Liver (tissue), 9 donors: Measurements from ENCODE around the gene ATXN10. TPM values are rescaled to one million over a fixed set of nuclear protein-coding genes. Genes with fewer than 3 reads are reported as not detected.

Experiments
- DNase-seq: peaks from one replicate; pipeline ENCODE4 v3.0.0-alpha.2; 2017; ENCODE audit warnings: low spot score
- H3K27ac ChIP-seq, 2 donors: one replicate each; pipeline ENCODE4 v1.7.0; 2013; ENCODE audit warnings: inconsistent platforms in 2 of 2, low read length in 2 of 2, control low read depth in 1 of 2, low read depth in 1 of 2, mild to moderate bottlenecking in 1 of 2
- H3K27me3 ChIP-seq, 4 donors: one replicate each; pipeline versions ENCODE4 v1.6.1 to v1.7.0; 2013; ENCODE audit warnings: low read length in 3 of 4, inconsistent platforms in 1 of 4, mild to moderate bottlenecking in 1 of 4, moderate library complexity in 1 of 4; ENCODE audit not compliant: control insufficient read depth in 4 of 4, insufficient read depth in 4 of 4
- H3K36me3 ChIP-seq, 4 donors: one replicate each; pipeline versions ENCODE4 v1.6.1 to v1.7.0; 2013; ENCODE audit warnings: low read length in 3 of 4, mild to moderate bottlenecking in 3 of 4, low read depth in 1 of 4, moderate library complexity in 1 of 4; ENCODE audit not compliant: control insufficient read depth in 4 of 4, insufficient read depth in 3 of 4
- H3K4me1 ChIP-seq, 4 donors: one replicate each; pipeline versions ENCODE4 v1.6.1 to v1.7.0; 2013; ENCODE audit warnings: low read length in 3 of 4, mild to moderate bottlenecking in 3 of 4, moderate library complexity in 1 of 4; ENCODE audit not compliant: control insufficient read depth in 4 of 4, insufficient read depth in 4 of 4
- H3K4me3 ChIP-seq, 3 donors: one replicate each; pipeline versions ENCODE4 v1.6.1 to v1.7.0; 2013; ENCODE audit warnings: low read length in 3 of 3, control low read depth in 1 of 3, low read depth in 1 of 3, mild to moderate bottlenecking in 1 of 3
- H3K9ac ChIP-seq, 2 donors: one replicate each; pipeline ENCODE4 v1.7.0; 2013; ENCODE audit warnings: low read length in 2 of 2, mild to moderate bottlenecking in 2 of 2, moderate library complexity in 2 of 2, control low read depth in 1 of 2, low read depth in 1 of 2
- H3K9me3 ChIP-seq, 4 donors: one replicate each; pipeline versions ENCODE4 v1.6.1 to v1.7.0; 2013; ENCODE audit warnings: low read length in 3 of 4; ENCODE audit not compliant: control insufficient read depth in 4 of 4
- EGR1 ChIP-seq, 2 donors: IDR thresholded peaks; 2 replicates each; pipeline ENCODE4 v1.6.1; 2016 to 2018; ENCODE audit warnings: antibody characterized with exemption in 2 of 2, low read depth in 2 of 2
- HNF4A ChIP-seq, 2 donors: conservative IDR thresholded peaks; 2 replicates each; pipeline ENCODE4 v1.6.1; 2016; ENCODE audit warnings: antibody characterized with exemption in 2 of 2, mild to moderate bottlenecking in 2 of 2
- JUND ChIP-seq, 2 donors: IDR thresholded peaks; 2 replicates each; pipeline ENCODE4 v1.6.1; 2016; ENCODE audit warnings: antibody characterized with exemption in 2 of 2
- NR2F2 ChIP-seq: IDR thresholded peaks from 2 replicates; pipeline ENCODE4 v1.6.1; 2016; ENCODE audit warnings: antibody characterized with exemption
- SP1 ChIP-seq: IDR thresholded peaks from 2 replicates; pipeline ENCODE4 v1.6.1; 2018; ENCODE audit warnings: antibody characterized with exemption, mild to moderate bottlenecking
- TAF1 ChIP-seq: conservative IDR thresholded peaks from 2 replicates; pipeline ENCODE4 v1.6.1; 2016; ENCODE audit warnings: antibody characterized with exemption, mild to moderate bottlenecking
- YY1 ChIP-seq: IDR thresholded peaks from 2 replicates; pipeline ENCODE4 v1.6.1; 2016; ENCODE audit warnings: antibody characterized with exemption, mild to moderate bottlenecking
- WGBS: extraction: QIAGEN DNeasy Blood & Tissue Kit; methylation state at CpG from one replicate; pipeline ENCODE4 v1.1.7; 2013; 5-methylcytosine and 5-hydroxymethylcytosine counted together
- polyA plus RNA-seq, 2 donors: library from polyadenylated mRNA; stranded (reverse) in 1 of 2; unstranded in 1 of 2; fragments of 200-250 nt in 1 of 2; fragments of >200 nt in 1 of 2; fragmentation: Nextera tagmentation in 1 of 2; extraction: Ambion mirVana in 1 of 2; gene quantifications; one replicate each; pipeline versions ENCODE4 v1.2.1 to v1.2.3, GENCODE V29; 2013 to 2015
- total RNA-seq, 2 donors: library from RNA; depleted of rRNA; stranded (reverse); fragments of >200 nt; gene quantifications; one replicate each; pipeline ENCODE4 v1.2.3, GENCODE V29; 2014
- TF ChIP-seq, protein P1 (sequence below): IDR thresholded peaks from 2 replicates; pipeline ENCODE4 v1.6.1; 2016; ENCODE audit warnings: antibody characterized with exemption
- TF ChIP-seq, protein P2 (sequence below): IDR thresholded peaks from 2 replicates; pipeline ENCODE4 v1.6.1; 2016; ENCODE audit warnings: antibody characterized with exemption, mild to moderate bottlenecking
- TF ChIP-seq, protein P3 (sequence below): fragments of 150-350 bp; IDR thresholded peaks from 2 replicates; pipeline ENCODE4 v1.5.1; 2017; ENCODE audit warnings: improper control_type of control experiment, low read depth, low read length; ENCODE audit not compliant: missing input control
- TF ChIP-seq, protein P4 (sequence below): IDR thresholded peaks from 2 replicates; pipeline ENCODE4 v1.6.1; 2016; ENCODE audit warnings: antibody characterized with exemption
- donor health status: healthy.
- donor health status: healthy.
- donor health status: healthy.
- donor health status: healthy.
- donor health status: healthy.

ATXN10 gene
- total and polyA plus RNA-seq, 4 donors = 34.9 to 100 (median 69.7) TPM

DNA sequence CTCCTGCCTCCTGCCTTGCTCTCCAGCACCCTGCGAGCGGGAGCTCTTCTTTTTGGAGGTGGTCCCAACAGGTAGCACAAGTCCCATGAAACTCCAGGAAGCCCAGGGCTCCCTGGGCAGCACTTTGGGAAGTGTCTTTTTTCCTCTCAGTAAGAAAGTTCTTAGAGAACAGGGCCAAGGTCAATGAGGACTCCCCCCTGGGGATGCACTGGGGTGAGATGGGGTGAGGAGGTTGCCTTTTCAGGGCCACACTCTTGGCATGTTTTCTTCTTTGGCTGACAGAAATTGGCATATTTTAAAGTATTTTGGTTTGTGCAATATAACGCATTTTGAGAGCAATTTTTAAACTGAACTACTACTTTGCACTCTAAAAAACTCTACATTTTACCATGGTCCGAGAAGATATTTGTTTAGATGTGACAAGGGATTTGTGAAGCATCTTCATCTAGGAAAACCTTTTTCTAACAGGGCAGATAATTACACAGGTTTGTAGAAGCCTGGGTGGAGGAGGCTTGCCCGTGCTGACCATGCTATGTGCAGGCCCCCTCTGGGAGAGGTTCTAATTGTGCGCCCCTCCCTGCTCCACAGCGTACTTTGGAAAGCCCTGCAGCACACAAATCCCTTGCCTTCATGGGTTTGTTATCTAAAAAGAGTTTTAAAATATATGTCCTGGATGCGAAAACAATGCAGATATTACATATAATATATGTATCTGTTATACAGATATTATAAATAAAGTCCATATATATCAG, 165.0 kb downstream of the ATXN10 start:
- Histone ChIP-seq H3K9me3 (no peaks in the 10 kb centered on the region), H3K36me3 (peaks cover 0 to 8% (median 2%) of the 10 kb centered on the region in 4 donors), H3K4me3 (no peak overlapping the region), H3K27ac (no peak overlapping the region), H3K9ac (no peak overlapping the region), H3K4me1 (no peaks in the 10 kb centered on the region), H3K27me3 (no peaks in the 10 kb centered on the region)
- WGBS = 95% methylated on average over 8 of the region's 8 CpGs
- TF ChIP-seq JUND (IDR thresholded peaks at IDR 0.05) (no peak), HNF4A (conservative IDR thresholded peaks at IDR 0.05) (no peak), NR2F2 (no peak), SP1 (no peak), YY1 (no peak), EGR1 (IDR thresholded peaks at IDR 0.05; ENCODE audit: low read depth in 2 of 2) (no peak)
- TF ChIP-seq, protein P1, sequence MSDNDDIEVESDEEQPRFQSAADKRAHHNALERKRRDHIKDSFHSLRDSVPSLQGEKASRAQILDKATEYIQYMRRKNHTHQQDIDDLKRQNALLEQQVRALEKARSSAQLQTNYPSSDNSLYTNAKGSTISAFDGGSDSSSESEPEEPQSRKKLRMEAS = no peak
- DNase-seq = no peak

DNA sequence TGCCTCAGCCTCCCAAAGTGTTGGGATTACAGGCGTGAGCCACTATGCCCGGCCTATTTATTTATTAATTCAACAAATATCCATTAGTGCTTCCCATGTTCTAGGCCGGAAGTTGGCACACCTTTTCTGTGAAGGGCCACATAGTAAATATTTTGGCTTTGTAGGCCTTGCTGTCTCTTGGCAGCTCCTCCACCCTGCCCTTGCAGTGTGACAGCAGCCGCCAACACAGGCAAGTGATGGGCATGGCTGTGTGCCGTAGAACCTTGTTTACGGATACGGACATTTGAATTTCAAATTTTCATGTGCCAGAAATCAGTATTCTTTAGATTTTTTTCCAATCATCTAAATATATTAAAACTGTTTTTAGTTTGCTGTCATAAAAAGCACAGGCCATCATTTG, 165.9 kb downstream of the ATXN10 start:
- no peaks in the 10 kb centered on the region for H3K4me1 ChIP-seq
- WGBS = 94% methylated on average over 7 of the region's 7 CpGs

More for the DNA sequence above, 165.9 kb downstream of the ATXN10 start:
- Histone ChIP-seq H3K27me3 (no peaks in the 10 kb centered on the region), H3K27ac (no peak overlapping the region), H3K9me3 (no peaks in the 10 kb centered on the region), H3K4me3 (no peak overlapping the region), H3K36me3 (peaks cover 0 to 9% (median 4%) of the 10 kb centered on the region in 4 donors), H3K9ac (no peak overlapping the region)
- no peak for DNase-seq
- TF ChIP-seq, protein P2, sequence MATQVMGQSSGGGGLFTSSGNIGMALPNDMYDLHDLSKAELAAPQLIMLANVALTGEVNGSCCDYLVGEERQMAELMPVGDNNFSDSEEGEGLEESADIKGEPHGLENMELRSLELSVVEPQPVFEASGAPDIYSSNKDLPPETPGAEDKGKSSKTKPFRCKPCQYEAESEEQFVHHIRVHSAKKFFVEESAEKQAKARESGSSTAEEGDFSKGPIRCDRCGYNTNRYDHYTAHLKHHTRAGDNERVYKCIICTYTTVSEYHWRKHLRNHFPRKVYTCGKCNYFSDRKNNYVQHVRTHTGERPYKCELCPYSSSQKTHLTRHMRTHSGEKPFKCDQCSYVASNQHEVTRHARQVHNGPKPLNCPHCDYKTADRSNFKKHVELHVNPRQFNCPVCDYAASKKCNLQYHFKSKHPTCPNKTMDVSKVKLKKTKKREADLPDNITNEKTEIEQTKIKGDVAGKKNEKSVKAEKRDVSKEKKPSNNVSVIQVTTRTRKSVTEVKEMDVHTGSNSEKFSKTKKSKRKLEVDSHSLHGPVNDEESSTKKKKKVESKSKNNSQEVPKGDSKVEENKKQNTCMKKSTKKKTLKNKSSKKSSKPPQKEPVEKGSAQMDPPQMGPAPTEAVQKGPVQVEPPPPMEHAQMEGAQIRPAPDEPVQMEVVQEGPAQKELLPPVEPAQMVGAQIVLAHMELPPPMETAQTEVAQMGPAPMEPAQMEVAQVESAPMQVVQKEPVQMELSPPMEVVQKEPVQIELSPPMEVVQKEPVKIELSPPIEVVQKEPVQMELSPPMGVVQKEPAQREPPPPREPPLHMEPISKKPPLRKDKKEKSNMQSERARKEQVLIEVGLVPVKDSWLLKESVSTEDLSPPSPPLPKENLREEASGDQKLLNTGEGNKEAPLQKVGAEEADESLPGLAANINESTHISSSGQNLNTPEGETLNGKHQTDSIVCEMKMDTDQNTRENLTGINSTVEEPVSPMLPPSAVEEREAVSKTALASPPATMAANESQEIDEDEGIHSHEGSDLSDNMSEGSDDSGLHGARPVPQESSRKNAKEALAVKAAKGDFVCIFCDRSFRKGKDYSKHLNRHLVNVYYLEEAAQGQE = no peak
- no peak for TF ChIP-seq SP1
- TF ChIP-seq NR2F2 = no peak
- no peak for TF ChIP-seq TAF1
- TF ChIP-seq, protein P1 = no peak
- TF ChIP-seq, protein P3, sequence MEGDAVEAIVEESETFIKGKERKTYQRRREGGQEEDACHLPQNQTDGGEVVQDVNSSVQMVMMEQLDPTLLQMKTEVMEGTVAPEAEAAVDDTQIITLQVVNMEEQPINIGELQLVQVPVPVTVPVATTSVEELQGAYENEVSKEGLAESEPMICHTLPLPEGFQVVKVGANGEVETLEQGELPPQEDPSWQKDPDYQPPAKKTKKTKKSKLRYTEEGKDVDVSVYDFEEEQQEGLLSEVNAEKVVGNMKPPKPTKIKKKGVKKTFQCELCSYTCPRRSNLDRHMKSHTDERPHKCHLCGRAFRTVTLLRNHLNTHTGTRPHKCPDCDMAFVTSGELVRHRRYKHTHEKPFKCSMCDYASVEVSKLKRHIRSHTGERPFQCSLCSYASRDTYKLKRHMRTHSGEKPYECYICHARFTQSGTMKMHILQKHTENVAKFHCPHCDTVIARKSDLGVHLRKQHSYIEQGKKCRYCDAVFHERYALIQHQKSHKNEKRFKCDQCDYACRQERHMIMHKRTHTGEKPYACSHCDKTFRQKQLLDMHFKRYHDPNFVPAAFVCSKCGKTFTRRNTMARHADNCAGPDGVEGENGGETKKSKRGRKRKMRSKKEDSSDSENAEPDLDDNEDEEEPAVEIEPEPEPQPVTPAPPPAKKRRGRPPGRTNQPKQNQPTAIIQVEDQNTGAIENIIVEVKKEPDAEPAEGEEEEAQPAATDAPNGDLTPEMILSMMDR = no peak
- TF ChIP-seq YY1 = no peak
- TF ChIP-seq, protein P4, sequence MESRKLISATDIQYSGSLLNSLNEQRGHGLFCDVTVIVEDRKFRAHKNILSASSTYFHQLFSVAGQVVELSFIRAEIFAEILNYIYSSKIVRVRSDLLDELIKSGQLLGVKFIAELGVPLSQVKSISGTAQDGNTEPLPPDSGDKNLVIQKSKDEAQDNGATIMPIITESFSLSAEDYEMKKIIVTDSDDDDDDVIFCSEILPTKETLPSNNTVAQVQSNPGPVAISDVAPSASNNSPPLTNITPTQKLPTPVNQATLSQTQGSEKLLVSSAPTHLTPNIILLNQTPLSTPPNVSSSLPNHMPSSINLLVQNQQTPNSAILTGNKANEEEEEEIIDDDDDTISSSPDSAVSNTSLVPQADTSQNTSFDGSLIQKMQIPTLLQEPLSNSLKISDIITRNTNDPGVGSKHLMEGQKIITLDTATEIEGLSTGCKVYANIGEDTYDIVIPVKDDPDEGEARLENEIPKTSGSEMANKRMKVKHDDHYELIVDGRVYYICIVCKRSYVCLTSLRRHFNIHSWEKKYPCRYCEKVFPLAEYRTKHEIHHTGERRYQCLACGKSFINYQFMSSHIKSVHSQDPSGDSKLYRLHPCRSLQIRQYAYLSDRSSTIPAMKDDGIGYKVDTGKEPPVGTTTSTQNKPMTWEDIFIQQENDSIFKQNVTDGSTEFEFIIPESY = no peak
